Activated T-cell treated with anti-CD3 and anti-CD28 coated beads, Interleukin-2, amount 50 U/mL, for 48 hours (primary cell): ENCODE data around the gene CIAO3.
"Not testable (repeated sequence)": the region's sequence is repeated elsewhere in the genome, so short reads cannot be mapped to it uniquely, and the experiment has no call there.

Experiments
- DNase-seq, 2 experiments: peaks; one replicate each; pipeline ENCODE4 v3.0.0-alpha.2; 2020

Gene CIAO3

DNA sequence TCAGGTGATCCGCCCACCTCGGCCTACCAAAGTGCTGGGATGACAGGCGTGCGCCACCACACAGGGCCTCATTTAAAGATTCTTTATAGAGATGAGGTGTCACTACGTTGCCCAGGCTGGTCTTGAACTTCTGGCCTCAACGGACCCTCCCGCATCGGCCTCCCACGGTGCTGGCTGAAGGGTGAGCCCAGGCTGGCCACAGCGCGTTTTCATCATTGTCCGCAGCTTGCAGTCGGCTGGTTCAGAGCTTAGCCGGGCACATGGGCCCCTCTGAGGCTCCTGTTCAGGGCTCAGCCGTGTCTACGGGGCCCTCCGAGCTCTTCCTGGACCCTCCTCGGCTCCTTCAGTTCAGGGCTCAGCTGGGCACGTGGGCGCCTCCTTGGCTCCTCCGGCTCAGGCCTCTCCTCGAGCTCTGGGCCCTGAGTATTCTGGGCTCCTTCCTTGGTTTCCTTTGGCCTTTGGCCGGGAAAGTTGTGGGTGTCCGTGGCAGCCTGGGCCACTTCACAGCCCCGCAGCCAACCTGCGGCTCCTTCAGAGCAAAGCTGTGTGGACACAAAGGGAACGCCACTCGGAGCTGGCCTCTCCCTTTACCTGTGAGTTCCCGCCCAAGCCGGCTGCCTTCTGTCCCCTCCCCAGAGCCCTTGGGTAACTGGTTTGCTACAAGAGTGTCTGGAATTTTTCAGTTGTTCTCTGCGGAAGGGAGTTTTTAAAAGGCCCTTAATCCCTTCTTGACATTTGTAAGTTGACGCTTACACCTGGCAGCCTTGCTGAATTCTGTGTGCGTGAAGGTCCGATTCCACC, 18.5 kb upstream of the CIAO3 start:
- DNase-seq, result no peak

DNA sequence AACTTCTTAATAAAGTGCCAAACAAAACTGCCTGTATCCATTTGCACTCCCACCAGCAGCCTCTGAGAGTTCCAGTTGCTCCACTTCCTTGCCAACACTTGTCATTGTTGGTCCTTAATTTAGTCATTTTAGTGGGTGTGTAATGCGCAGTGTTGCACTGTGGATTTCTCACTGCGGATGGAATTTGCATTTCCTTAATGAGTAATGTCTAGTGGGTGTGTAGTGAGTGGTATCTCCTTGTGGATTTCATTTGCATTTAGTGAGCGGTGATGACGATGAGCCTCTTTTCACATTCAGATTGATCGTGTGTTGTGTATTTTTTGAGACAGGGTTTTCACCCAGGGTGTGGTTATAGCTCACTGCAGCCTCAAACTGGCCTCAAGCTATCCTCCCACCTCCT, 15.6 kb upstream of the CIAO3 start:
- DNase-seq, result no peak

DNA sequence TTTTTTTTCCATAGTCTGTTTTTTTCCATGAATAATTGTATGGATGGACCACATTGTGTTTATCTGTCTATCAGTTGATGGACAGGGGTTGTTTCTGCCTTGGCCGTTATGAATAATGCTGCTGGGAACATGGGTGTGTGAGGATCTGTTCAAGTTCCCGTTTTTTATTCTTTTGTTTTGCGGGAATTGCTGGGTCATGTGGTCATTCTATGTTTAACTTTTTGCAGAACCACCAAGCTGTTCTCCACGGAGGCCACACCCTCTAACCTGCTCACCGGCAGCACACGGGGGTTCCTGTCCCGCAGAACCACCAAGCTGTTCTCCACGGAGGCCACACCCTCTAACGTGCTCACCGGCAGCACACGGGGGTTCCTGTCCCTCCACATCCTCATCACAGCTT, 13.9 kb upstream of the CIAO3 start:
- DNase-seq, result no peak

- not testable (repeated sequence) for DNase-seq
These were observed 13.4 kb upstream of the CIAO3 start for GRCh38 chr16:754121-754607.

DNA sequence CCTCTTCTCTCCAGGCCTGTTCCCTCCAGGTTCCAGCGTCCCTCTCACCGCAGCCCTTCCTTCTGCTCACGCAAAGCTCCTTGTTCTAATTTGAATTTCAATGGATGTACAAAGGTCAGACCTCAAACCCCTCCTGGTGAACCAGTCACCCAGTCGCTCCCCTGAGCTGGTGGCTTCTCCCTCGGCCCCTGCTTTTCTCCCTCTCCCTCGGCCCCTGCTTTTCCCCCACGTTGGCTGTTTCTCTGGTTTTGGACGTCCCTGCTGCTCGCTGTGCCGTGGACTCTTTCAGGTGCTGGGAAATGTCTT, 11.2 kb upstream of the CIAO3 start:
- no peak for DNase-seq

GRCh38 chr16:751152-752006, 10.6 kb upstream of the CIAO3 start:
- DNase-seq, result no peak

- no peak for DNase-seq
These were observed 9.7 kb upstream of the CIAO3 start for GRCh38 chr16:750485-750884.

- DNase-seq, result no peak
These were observed 8.2 kb upstream of the CIAO3 start for GRCh38 chr16:749010-749409.

DNA sequence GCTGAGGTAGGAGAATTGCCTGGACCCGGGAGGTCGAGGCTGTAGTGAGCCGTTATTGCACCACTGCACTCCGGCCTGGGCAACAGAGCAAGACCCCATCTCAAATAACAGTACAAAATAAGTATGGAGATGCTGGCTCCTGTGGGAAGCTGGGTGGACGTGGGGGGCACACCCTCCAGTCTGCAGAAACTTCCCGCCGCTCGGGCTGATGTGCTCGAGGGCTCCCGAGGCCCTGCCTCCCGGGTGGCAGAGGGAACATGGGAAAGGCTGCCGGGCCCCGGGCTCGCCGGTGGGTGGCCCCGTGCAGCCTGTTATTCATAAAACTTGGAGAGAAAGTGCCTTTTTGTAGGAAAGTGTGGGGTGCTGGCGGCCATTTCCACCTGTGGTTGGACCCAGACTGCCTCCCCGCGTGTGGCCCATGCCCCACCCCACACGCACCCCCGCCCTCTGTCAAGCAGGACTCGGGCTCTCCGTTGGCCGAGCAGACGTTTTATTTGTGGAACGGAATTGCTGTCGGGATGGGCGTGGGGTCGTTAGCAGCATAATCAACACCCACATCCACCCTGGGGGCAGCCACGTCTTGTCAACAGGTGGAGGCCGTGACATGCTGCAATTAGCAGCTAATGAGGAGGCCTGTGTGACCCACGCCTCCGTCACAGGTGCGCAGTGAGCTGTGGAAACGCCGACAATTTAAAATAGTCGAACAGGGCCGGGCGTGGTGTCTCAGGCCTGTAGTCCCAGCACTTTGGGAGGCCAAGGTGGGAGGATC, 7.4 kb upstream of the CIAO3 start:
- DNase-seq, result no peak

GRCh38 chr16:746637-747036, 5.8 kb upstream of the CIAO3 start:
- DNase-seq, result no peak

GRCh38 chr16:745739-746138, 4.9 kb upstream of the CIAO3 start:
- peak in 1 of 2 experiments; percentile 32 for DNase-seq

DNA sequence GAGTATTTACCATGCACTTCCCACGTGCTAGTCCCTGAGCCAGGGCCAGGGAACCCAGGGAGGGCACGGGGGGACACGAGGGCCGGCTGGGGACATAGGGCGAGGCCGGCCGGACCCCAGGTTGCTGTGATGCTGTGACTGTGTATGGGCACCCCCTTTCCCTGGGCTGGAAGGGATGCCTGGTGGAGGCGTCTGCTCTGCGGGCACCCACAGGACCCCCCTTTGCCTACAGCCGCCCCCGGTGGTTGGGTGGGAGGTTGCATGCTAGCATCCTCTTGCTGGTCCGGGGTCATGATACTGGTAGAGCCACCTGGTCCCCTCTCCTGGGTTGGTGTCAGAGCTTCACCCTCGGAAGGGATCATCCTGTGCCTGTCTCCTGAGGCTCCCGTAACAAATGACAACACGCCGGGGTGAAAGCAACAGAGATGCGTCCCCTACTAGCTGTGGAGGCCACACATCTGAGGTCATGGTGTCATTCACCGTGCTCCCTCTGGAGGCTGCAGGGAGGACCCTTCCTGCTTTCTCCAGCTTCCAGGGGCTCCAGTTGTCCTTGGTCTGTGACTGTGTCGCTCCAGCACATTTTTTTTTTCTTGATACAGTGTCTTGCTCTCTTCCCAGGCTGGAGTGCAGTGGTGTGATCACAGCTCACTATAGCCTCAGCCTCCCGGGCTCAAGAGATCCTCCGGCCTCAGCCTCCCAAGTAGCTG, 3.1 kb upstream of the CIAO3 start:
- DNase-seq, result no peak

- not testable (repeated sequence) for DNase-seq
These were observed 2.1 kb upstream of the CIAO3 start for GRCh38 chr16:742894-743293.

DNA sequence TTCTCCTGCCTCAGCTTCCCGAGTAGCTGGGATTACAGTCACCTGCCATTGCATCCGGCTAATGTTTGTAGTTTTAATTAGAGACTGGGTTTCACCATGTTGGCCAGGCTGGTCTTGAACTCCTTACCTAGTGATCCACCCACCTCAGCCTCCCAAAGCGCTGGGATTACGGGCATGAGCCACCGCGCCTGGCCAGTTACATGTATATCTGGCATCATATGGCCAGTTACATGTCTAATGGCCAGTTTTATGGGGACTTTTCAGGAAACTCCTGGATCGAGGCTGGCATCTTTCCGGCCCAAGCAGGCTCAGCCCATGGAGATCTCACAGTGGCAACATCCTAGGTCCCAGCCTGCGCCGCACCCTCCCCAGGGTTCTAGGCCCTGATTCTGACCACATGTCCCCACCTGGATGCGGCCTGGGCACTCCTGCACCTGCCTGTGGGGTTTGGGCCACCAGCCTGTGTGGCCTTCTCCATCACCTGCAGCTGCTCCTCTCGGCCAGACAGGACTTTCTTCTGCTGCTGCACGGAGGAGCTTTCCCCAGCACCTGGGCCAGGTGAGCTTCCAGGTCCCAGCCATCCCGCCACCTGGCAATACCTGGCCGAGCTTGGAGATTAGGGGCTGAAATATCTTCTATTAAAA, 1.3 kb upstream of the CIAO3 start:
- DNase-seq, result no peak

DNA sequence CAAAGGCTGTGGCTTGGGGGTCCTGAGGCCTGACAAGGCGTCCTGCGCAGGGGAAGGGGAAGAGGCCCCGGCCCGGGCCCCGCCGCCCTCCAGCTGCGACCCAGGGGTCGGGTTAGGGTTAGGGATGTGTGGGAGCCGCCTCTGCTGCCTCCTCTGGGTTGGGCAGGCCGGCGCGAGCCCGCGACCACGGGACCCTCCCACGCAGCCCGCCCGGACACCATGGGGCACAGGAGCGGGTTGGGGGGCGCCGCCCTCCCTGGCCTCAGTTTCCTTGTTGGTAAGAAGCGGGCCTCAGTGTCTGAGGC, 386 bp downstream of the CIAO3 start:
- no peak for DNase-seq

- DNase-seq, result peak in 1 of 2 experiments; percentile 27
These were observed 988 bp downstream of the CIAO3 start for GRCh38 chr16:739560-740458.

DNA sequence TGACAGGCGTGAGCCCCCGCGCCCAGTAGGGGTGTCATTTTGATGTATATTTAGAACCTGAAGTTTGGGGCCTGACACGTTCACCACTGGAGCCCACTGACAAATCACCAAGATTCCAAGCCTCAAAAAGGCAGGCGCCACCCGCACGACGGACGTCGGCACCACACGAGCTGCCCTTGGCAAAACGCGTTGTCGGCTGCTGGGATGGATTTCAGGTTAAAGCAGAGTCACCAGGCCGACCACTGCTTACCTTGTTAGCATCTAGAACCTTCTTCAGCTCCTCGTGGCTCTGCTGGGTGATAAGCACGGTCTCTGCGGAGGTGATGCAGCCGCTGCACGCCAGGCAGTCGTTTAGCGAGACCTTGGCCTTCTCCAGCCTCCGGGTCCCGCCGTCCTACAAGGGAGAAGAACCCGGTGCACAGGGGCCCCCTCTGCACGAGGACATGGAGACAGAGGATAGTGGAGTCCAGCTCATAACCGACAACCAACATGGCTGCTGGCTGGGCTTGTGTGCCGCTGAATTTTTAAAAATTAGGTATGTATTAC, 3.8 kb downstream of the CIAO3 start:
- no peak for DNase-seq

- DNase-seq, result peak; percentile 77 to 83
These were observed 4.8 kb downstream of the CIAO3 start for GRCh38 chr16:735982-736453.

- DNase-seq, result peak; percentile 42 to 47
These were observed 5.6 kb downstream of the CIAO3 start for GRCh38 chr16:734981-735881.
